HG03457 (cell line): Measurements from ENCODE around the gene NHLRC4.
"Not testable (repeated sequence)": the region's sequence is repeated elsewhere in the genome, so short reads cannot be mapped to it uniquely, and the experiment has no call there.

ENCODE experiments used
- ATAC-seq: cut with Tn5 transposase; IDR thresholded peaks from one replicate; pipeline ENCODE4 v1.9.1; 2021; ENCODE audit warnings: moderate number of reproducible peaks; ENCODE audit not compliant: unreplicated experiment

Gene NHLRC4

GRCh38 chr16:596736-597060 is 29.9 kb downstream of the NHLRC4 start:
- ATAC-seq = no peak

- ATAC-seq = not testable (repeated sequence)
Observed at GRCh38 chr16:597655-598054, 30.9 kb downstream of the NHLRC4 start.

- ATAC-seq = no peak
Observed at GRCh38 chr16:598823-599739, 32.3 kb downstream of the NHLRC4 start.

GRCh38 chr16:600781-601180 is 34.0 kb downstream of the NHLRC4 start:
- no peak for ATAC-seq

- no peak for ATAC-seq
Observed at GRCh38 chr16:603933-604332, 37.1 kb downstream of the NHLRC4 start.

- ATAC-seq = no peak
Observed at GRCh38 chr16:606656-607307, 40.0 kb downstream of the NHLRC4 start.

GRCh38 chr16:608019-608418 is 41.2 kb downstream of the NHLRC4 start:
- ATAC-seq = no peak

- no peak for ATAC-seq
Observed at GRCh38 chr16:609316-609715, 42.5 kb downstream of the NHLRC4 start.

- no peak for ATAC-seq
Observed at GRCh38 chr16:609984-610383, 43.2 kb downstream of the NHLRC4 start.

GRCh38 chr16:610513-611381 is 43.9 kb downstream of the NHLRC4 start:
- ATAC-seq = no peak

GRCh38 chr16:615122-615521 is 48.3 kb downstream of the NHLRC4 start:
- no peak for ATAC-seq

GRCh38 chr16:616733-617586 is 50.2 kb downstream of the NHLRC4 start:
- no peak for ATAC-seq

GRCh38 chr16:617855-618254 is 51.0 kb downstream of the NHLRC4 start:
- ATAC-seq = no peak
